GM18505 (cell line): ENCODE data around the gene MRPL34.
"Not testable (repeated sequence)": the region's sequence is repeated elsewhere in the genome, so short reads cannot be mapped to it uniquely, and the experiment has no call there.

Experiments used
- ATAC-seq: cut with Tn5 transposase; IDR thresholded peaks from one replicate; pipeline ENCODE4 v1.9.1; 2021; ENCODE audit not compliant: unreplicated experiment
- POLR2A ChIP-seq: IDR thresholded peaks from 4 replicates; pipeline ENCODE4 v1.6.1; 2011; ENCODE audit warnings: borderline replicate concordance; ENCODE audit not compliant: insufficient read depth, insufficient read length; ENCODE audit errors: extremely low read depth

MRPL34 gene

GRCh38 chr19:17305517-17306284 lies at the start of gene MRPL34:
TSS of gene MRPL34 (plus strand) at chr19:17305872. CDS start at chr19:17305893, 21 bp downstream.
- TF ChIP-seq POLR2A: peak; percentile 61
- peak; percentile 60 for ATAC-seq

DNA sequence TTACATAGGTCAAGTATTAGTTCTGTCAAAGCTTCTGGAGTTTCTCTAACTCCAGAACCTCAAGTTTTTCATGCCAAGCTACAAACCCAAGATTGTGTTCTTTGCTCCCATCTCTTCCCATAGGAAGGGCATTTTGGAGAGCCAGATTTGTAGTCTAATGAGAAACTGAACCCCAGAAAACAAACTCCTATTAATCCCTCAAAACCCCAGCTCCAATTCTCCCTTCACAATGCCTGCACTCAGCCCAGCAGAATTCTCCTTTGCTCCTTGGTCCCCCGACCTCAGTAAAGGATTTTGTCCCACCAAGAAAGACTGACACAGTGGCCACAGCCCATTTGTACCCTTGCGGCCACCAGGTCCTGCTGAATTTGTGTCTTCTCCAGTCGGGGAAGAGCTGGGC lies 49.5 kb upstream of the MRPL34 start:
- no peak for ATAC-seq
- no peak for TF ChIP-seq POLR2A

DNA sequence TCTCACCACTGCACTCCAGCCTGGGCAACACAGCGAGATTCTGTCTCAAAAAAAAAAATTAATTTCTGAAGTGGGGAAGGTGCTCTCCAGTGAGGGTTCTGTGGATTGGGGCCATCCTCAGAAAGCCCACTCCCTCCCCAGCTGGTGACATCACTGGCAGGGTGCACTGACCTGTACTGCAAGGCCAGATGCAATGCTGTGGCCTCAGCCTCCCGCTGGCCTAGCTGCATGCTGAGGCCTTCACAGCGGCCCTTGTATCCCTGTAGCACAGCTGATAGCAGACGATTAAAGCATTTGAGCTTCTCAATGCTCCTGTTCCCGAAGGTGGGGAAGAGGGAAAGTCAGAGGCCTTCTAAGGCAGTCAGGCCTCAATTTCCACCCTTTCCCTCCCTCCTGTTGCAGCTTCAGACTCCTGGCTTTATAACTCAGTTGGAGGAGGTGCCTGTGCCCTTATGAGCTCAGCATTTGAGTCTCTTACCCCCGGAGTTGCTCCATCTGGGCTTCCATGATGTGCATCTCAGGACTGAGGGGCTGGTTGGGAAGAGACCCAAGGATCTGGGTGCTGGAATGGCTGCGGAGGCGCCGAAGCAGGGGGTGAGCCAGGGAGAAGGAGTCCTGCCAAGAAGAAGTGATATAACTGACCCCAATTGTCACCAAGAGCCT lies 46.4 kb upstream of the MRPL34 start:
- TF ChIP-seq POLR2A: no peak
- no peak for ATAC-seq

DNA sequence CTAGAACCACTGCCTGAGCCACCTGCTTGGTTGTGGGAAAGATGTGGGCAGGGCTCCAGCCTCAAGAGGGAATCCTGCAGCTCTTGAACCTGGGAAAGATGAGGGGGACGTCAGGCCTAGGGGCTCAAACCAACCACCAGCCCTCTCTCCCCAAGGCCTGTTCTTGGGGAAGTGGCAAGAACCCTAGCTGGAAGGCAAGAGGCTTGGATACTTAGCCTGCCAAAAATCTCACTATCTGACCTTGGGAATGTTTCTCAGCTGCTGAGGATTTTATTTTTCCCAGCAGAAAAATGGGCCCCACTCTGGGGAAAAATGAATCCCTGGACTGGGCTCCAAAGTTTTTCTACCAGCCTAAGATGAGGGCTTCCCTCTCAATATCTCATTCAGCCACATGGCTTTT lies 45.7 kb upstream of the MRPL34 start:
- no peak for ATAC-seq
- no peak for TF ChIP-seq POLR2A

DNA sequence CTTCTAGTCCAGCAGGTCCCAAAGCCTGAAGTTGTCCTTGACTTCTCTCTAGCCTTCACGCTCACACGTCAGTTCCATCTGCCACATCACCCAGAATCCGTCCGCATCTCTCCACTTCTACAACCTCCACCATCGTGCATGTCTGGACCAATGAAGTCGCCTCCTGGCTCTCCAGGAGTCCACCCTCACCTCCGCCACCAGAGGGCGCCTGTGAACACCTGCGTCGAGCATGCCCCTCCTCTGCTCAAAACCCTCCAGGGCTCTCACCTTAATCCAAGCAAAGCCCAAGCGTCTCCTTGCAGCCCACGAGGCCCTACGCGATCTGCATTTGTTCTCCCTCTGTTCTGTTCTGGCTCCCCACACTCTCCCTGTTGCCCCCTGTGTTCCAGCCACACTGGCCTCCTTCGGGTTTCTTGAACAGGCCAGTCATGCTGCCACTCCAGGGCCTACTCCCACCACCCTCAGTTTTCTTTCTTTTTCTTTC lies 44.8 kb upstream of the MRPL34 start:
- ATAC-seq: no peak
- TF ChIP-seq POLR2A: no peak

- no peak for TF ChIP-seq POLR2A
- ATAC-seq: no peak
These were observed 43.1 kb upstream of the MRPL34 start for GRCh38 chr19:17262557-17262956.

DNA sequence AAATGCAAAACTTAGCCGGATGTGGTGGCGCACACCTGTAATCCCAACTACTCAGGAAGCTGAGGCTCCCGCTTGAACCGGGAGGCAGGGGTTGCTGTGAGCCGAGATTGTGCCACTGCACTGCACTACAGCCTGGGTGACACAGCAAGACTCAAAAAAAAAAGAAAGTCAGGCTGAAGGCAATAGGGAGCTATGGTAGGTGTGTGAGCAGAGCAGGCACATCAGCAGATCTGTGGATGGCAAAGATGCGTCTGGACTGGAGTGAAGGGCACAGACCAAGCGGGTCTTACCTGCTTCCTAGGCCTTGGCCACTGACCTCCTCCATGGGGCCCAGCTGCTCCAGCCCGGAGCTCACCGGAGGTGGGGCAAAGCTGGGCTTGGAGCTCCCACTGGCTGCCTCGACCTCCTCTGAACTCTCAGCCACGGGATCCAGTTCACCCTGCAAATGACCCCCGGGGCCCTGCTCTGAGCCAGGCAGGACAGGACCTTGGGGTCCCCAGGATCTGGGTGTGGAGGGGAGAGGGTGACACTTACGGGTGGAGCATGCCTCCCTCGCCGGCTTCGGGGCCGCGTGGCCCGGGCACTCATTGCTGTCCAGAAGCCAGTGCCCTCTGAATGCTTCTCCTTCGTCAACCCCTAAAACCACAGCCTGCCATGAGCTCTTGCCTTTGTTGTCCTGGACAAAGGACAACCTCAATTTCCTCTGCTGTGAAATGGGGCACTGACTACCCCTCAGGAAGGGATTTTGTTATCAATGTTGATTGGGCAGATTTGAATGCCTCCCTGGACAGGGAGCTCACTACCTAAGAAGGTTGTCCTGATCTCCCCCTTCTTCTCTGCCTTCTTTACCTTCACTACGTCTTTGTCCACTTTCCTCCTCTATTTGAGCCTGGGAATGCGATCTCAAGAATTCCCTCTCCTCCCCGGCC lies 41.7 kb upstream of the MRPL34 start:
- ATAC-seq: no peak
- no peak for TF ChIP-seq POLR2A

GRCh38 chr19:17264641-17264979 lies 41.1 kb upstream of the MRPL34 start, which contains the start of gene USHBP1:
TSS of gene USHBP1 (minus strand) at chr19:17264745. CDS start at chr19:17264299, 446 bp downstream.
- no peak for ATAC-seq
- TF ChIP-seq POLR2A: no peak

DNA sequence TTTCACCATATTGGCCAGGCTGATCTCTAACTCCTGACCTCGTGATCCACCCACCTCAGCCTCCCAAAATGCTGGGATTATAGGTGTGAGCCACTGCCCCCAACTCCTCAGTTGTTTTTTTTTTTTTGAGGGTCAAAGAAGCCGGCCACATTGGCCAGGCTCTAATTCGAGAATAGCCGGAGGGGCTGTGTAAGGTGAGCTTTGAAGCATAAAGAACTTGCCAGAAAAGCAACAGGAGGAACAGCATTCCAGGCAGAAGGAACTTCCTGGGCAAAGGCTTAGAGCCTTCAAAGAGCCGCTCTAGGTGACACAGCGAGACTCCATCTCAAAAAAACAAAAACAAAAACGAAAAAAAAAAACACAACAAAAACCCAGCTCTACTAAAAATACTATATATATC lies 39.6 kb upstream of the MRPL34 start:
- TF ChIP-seq POLR2A: no peak
- no peak for ATAC-seq

GRCh38 chr19:17266589-17266974 lies 39.1 kb upstream of the MRPL34 start:
- ATAC-seq: no peak
- peak; percentile 54 for TF ChIP-seq POLR2A

DNA sequence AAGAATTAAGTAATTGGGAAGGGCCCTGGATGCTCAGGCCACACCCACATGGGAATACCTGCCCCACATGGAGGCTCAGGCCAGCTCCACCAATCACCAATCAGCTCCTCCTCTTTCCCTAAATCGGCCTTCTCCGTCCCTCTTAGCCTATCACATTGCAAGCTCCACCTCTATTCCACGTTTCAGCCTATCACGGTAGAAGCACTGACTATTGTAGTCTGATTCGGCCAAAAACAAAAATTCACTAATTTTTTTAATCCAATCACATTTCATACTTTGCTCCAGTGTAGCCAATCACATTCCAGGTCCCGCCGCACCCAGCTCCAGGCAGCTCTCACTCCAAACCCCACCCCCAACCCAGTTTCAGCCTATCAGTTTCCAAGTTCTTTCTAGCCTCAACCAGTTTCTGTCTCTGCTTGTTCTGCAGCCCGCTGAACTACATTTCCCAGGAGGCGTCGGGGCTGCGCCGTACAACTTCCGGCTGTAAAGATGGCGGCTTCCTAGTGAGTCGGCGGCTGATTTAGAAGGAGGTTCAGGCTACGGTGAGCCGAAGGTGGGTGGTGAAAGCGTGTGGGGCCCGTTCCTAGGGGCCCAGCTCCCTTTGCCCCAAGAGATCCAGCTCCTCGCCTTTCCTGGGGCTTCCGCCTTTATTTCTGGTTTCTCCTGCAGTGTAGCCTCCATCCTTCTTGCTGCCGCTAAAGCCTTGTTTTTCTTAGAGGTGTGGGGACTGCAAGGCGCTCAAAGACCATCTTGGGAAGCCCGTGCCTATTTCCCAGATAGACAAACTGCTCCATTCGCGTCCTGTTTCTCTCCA lies 38.5 kb upstream of the MRPL34 start, which contains the start of gene BABAM1:
BABAM1 (plus strand) TSS at position 469 of the 814 bp plus-strand sequence. CDS start 1,364 bp downstream, outside the sequence.
- TF ChIP-seq POLR2A: peak; percentile 80
- peak; percentile 89 for ATAC-seq

DNA sequence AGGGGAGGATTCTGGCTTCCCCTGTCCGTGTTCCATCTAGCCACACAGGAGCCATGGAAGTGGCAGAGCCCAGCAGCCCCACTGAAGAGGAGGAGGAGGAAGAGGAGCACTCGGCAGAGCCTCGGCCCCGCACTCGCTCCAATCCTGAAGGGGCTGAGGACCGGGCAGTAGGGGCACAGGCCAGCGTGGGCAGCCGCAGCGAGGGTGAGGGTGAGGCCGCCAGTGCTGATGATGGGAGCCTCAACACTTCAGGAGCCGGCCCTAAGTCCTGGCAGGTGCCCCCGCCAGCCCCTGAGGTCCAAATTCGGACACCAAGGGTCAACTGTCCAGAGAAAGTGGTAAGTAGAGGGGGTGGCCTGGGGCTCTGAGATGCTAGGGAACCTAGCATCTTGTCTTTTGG lies 36.9 kb upstream of the MRPL34 start:
- ATAC-seq: no peak

DNA sequence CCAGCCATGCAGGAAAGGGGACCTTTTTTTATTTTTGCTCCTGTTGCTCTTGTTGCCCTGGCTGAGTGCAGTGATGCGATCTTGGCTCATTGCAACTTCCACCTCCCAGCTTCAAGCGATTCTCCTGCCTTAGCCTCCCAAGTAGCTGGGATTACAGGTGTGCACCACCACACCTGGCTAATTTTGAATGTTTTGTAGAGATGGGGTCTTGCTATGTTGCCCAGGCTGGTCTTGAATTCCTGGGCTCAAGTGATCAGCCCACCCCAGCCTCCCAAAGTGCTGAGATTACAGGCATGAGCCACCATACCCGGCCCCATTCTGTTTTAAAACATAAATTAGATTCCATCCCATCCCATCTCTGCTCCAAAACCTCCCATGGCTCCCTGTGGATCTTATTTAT lies 30.8 kb upstream of the MRPL34 start:
- ATAC-seq: not testable (repeated sequence)

More for the DNA sequence above, 36.9 kb upstream of the MRPL34 start:
- no peak for TF ChIP-seq POLR2A
